ENCODE results near the gene HCRTR2.

DNA sequence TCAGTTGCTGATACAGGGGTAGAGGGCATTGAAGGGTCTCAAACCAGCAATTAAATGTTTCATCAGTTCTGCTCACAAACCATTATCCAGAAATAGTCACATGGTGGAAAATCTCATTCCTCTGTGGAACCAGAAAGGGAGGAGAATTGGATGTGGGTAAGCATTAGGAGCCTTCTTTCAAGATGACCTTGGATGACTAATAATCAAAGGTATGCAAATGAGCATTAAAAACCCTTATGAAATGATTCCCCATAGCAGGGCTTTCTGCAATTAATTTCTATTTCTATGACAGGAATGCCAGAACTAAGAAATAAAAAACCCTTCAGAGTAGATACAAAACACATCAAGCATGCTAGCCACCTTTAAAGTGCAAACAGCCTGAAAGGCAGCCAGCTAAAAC lies 37.4 kb upstream of the HCRTR2 start:
- TF ChIP-seq, protein P1, sequence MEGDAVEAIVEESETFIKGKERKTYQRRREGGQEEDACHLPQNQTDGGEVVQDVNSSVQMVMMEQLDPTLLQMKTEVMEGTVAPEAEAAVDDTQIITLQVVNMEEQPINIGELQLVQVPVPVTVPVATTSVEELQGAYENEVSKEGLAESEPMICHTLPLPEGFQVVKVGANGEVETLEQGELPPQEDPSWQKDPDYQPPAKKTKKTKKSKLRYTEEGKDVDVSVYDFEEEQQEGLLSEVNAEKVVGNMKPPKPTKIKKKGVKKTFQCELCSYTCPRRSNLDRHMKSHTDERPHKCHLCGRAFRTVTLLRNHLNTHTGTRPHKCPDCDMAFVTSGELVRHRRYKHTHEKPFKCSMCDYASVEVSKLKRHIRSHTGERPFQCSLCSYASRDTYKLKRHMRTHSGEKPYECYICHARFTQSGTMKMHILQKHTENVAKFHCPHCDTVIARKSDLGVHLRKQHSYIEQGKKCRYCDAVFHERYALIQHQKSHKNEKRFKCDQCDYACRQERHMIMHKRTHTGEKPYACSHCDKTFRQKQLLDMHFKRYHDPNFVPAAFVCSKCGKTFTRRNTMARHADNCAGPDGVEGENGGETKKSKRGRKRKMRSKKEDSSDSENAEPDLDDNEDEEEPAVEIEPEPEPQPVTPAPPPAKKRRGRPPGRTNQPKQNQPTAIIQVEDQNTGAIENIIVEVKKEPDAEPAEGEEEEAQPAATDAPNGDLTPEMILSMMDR (IDR thresholded peaks at IDR 0.05; ENCODE audit: insufficient read depth, low read length, poor library complexity, severe bottlenecking): no peak
- TF ChIP-seq EZH2phosphoT487 (conservative IDR thresholded peaks at IDR 0.05; ENCODE audit: low read length): no peak
